Rectal smooth muscle tissue (tissue), 1 donor: Measurements from ENCODE around the gene TTLL8.

Source experiments
- H3K27ac ChIP-seq: one replicate; pipeline ENCODE4 v1.7.0; 2013; ENCODE audit warnings: low read depth, low read length, inconsistent platforms
- H3K27me3 ChIP-seq: one replicate; pipeline ENCODE4 v1.7.0; 2013; ENCODE audit warnings: low read length; ENCODE audit not compliant: control insufficient read depth, insufficient read depth
- H3K36me3 ChIP-seq: one replicate; pipeline ENCODE4 v1.7.0; 2013; ENCODE audit warnings: low read length; ENCODE audit not compliant: control insufficient read depth, insufficient read depth
- H3K4me1 ChIP-seq: one replicate; pipeline ENCODE4 v1.7.0; 2013; ENCODE audit warnings: low read length; ENCODE audit not compliant: control insufficient read depth, insufficient read depth
- H3K4me3 ChIP-seq: one replicate; pipeline ENCODE4 v1.7.0; 2013; ENCODE audit warnings: low read length
- H3K9ac ChIP-seq: one replicate; pipeline ENCODE4 v1.7.0; 2013; ENCODE audit warnings: low read length

Gene TTLL8

GRCh38 chr22:50080077-50080465 is 22.0 kb upstream of the TTLL8 start:
- Histone ChIP-seq H3K9ac (no peak overlapping the region), H3K27ac (no peak overlapping the region), H3K27me3 (peaks cover 8% of the 10 kb centered on the region), H3K36me3 (no peaks in the 10 kb centered on the region), H3K4me3 (no peak overlapping the region), H3K4me1 (no peaks in the 10 kb centered on the region)

GRCh38 chr22:50078761-50079160 is 20.7 kb upstream of the TTLL8 start:
- no peak overlapping the region for H3K27ac ChIP-seq
- no peak overlapping the region for H3K4me3 ChIP-seq
- H3K27me3 ChIP-seq = peaks cover 4% of the 10 kb centered on the region

GRCh38 chr22:50078246-50078645 is 20.1 kb upstream of the TTLL8 start:
- no peak overlapping the region for H3K27ac ChIP-seq
- H3K27me3 ChIP-seq = peaks cover 3% of the 10 kb centered on the region
- no peaks in the 10 kb centered on the region for H3K36me3 ChIP-seq
- H3K9ac ChIP-seq = no peak overlapping the region
- no peak overlapping the region for H3K4me3 ChIP-seq
- H3K4me1 ChIP-seq = no peaks in the 10 kb centered on the region

More at GRCh38 chr22:50078761-50079160, 20.7 kb upstream of the TTLL8 start:
- Histone ChIP-seq H3K9ac (no peak overlapping the region), H3K4me1 (no peaks in the 10 kb centered on the region), H3K36me3 (no peaks in the 10 kb centered on the region)

GRCh38 chr22:50076646-50077535 is 18.8 kb upstream of the TTLL8 start:
- Histone ChIP-seq H3K27me3 (no peaks in the 10 kb centered on the region), H3K4me3 (no peak overlapping the region), H3K9ac (no peak overlapping the region), H3K27ac (no peak overlapping the region), H3K36me3 (no peaks in the 10 kb centered on the region), H3K4me1 (no peaks in the 10 kb centered on the region)

- H3K27me3 ChIP-seq = no peaks in the 10 kb centered on the region
- H3K27ac ChIP-seq = no peak overlapping the region
- no peaks in the 10 kb centered on the region for H3K4me1 ChIP-seq
- no peak overlapping the region for H3K9ac ChIP-seq
- no peak overlapping the region for H3K4me3 ChIP-seq
- H3K36me3 ChIP-seq = no peaks in the 10 kb centered on the region
Observed at GRCh38 chr22:50074551-50075530, 16.7 kb upstream of the TTLL8 start.

GRCh38 chr22:50074056-50074455 is 16.0 kb upstream of the TTLL8 start:
- no peak overlapping the region for H3K4me3 ChIP-seq
- H3K4me1 ChIP-seq = no peaks in the 10 kb centered on the region
- no peak overlapping the region for H3K27ac ChIP-seq
- no peaks in the 10 kb centered on the region for H3K27me3 ChIP-seq
- no peaks in the 10 kb centered on the region for H3K36me3 ChIP-seq
- H3K9ac ChIP-seq = no peak overlapping the region

GRCh38 chr22:50072714-50073538 is 14.8 kb upstream of the TTLL8 start:
- no peaks in the 10 kb centered on the region for H3K27me3 ChIP-seq
- no peaks in the 10 kb centered on the region for H3K36me3 ChIP-seq
- no peak overlapping the region for H3K9ac ChIP-seq
- H3K27ac ChIP-seq = no peak overlapping the region
- no peaks in the 10 kb centered on the region for H3K4me1 ChIP-seq
- no peak overlapping the region for H3K4me3 ChIP-seq

GRCh38 chr22:50072167-50072555 is 14.1 kb upstream of the TTLL8 start:
- no peak overlapping the region for H3K27ac ChIP-seq
- no peaks in the 10 kb centered on the region for H3K27me3 ChIP-seq
- H3K9ac ChIP-seq = no peak overlapping the region
- no peak overlapping the region for H3K4me3 ChIP-seq
- H3K36me3 ChIP-seq = no peaks in the 10 kb centered on the region
- H3K4me1 ChIP-seq = no peaks in the 10 kb centered on the region

- Histone ChIP-seq H3K4me1 (no peaks in the 10 kb centered on the region), H3K4me3 (no peak overlapping the region), H3K9ac (no peak overlapping the region), H3K27ac (no peak overlapping the region), H3K27me3 (no peaks in the 10 kb centered on the region), H3K36me3 (no peaks in the 10 kb centered on the region)
Observed at GRCh38 chr22:50071432-50072166, 13.5 kb upstream of the TTLL8 start.

- Histone ChIP-seq H3K4me1 (no peaks in the 10 kb centered on the region), H3K9ac (no peak overlapping the region), H3K27ac (no peak overlapping the region), H3K36me3 (no peaks in the 10 kb centered on the region), H3K4me3 (no peak overlapping the region), H3K27me3 (no peaks in the 10 kb centered on the region)
Observed at GRCh38 chr22:50070366-50070765, 12.3 kb upstream of the TTLL8 start.

- Histone ChIP-seq H3K27ac (no peak overlapping the region), H3K27me3 (no peaks in the 10 kb centered on the region), H3K9ac (no peak overlapping the region), H3K36me3 (no peaks in the 10 kb centered on the region), H3K4me1 (no peaks in the 10 kb centered on the region), H3K4me3 (no peak overlapping the region)
Observed at GRCh38 chr22:50068096-50068495, 10.0 kb upstream of the TTLL8 start.
